Transverse colon (tissue), 3 donors: ENCODE data around the gene MEIS2.

ENCODE experiments used
- POLR2A ChIP-seq: fragments of 450-650 bp; IDR thresholded peaks from one replicate; pipeline ENCODE4 v1.6.1; 2016; ENCODE audit warnings: antibody characterized with exemption, mild to moderate bottlenecking, moderate library complexity
- TF ChIP-seq, protein P1 (sequence below), 5 experiments: fragments of 200-600 bp in 3 of 5; fragments of 450-650 bp in 2 of 5; sonication (generic) in 3 of 5; IDR thresholded peaks; 1 replicate in 2 of 5; 2 replicates in 3 of 5; pipeline ENCODE4 v1.5.1; 2016 to 2017; ENCODE audit warnings: antibody characterized with exemption in 5 of 5, inconsistent platforms in 3 of 5, mild to moderate bottlenecking in 2 of 5, moderate library complexity in 1 of 5

DNA sequence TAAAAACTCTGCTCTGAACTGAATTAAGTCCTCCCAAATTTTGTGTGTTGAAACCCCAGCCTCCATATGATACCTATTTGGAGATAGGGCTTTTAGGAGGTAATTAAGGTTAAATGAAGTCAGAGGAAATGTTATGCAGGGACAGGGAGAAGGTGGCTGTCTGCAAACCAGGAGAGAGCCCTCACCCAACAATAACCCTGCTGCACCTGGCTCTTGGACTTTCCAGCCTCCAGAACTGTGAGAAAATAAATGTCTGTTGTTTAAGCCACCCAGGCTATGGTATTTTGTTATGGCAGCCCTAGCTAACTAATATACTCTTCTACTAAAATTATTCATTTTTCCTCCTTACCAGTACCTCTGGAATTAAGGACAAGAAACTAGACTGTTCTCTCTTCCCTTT, 79.5 kb downstream of the MEIS2 start:
- TF ChIP-seq, protein P1, sequence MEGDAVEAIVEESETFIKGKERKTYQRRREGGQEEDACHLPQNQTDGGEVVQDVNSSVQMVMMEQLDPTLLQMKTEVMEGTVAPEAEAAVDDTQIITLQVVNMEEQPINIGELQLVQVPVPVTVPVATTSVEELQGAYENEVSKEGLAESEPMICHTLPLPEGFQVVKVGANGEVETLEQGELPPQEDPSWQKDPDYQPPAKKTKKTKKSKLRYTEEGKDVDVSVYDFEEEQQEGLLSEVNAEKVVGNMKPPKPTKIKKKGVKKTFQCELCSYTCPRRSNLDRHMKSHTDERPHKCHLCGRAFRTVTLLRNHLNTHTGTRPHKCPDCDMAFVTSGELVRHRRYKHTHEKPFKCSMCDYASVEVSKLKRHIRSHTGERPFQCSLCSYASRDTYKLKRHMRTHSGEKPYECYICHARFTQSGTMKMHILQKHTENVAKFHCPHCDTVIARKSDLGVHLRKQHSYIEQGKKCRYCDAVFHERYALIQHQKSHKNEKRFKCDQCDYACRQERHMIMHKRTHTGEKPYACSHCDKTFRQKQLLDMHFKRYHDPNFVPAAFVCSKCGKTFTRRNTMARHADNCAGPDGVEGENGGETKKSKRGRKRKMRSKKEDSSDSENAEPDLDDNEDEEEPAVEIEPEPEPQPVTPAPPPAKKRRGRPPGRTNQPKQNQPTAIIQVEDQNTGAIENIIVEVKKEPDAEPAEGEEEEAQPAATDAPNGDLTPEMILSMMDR (IDR thresholded peaks at IDR 0.05) = no peak
- no peak for TF ChIP-seq POLR2A
